Measurements from ENCODE around the gene KLK13. TPM values are rescaled to one million over a fixed set of nuclear protein-coding genes. Genes with fewer than 3 reads are reported as not detected.

Gene KLK13
- total RNA-seq, 1 donor from 2014 or later: not detected

DNA sequence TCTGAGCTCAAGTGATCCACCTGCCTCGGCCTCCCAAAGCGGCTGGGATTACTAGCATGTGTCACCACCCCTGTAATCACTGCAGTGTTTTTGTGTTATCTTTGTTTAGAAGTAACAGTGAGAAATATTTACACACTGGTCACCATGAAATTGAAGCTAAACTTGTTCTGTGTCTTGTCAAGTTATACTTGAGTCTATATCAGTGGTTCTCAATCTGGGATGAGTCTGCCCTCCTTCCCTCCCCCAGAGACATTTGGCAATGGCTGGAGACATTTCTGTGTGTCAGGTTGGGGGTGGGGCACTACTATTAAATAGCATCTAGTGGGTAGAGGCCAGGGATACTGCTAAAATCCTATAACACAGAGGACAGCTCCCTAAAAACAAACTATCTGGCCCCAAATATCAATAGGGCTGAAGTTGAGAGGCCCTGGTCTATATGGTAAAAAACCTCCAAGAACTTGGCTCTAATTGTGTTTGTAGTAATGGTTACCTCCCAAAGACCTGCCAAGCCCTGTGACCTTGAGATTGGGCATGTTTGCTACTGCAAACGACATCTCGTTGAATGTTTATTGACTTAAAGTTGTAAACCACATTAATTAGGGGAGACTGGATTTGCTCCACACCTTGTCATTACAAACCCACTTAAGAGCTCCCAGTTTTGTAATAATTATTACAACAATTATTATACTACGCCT lies 36.4 kb upstream of the KLK13 start:
- no peak overlapping the region for H3K27ac Mint-ChIP-seq (ENCODE audit: unreplicated experiment)

GRCh38 chr19:51100601-51101000 lies 35.7 kb upstream of the KLK13 start:
- TF ChIP-seq CTCF (IDR thresholded peaks at IDR 0.05; ENCODE audit: partially characterized antibody, unreplicated experiment): no peak
- H3K4me3 Mint-ChIP-seq (ENCODE audit: unreplicated experiment): no peak overlapping the region
- peaks cover 6% of the 10 kb centered on the region for H3K27me3 Mint-ChIP-seq (ENCODE audit: unreplicated experiment)
- H3K9me3 Mint-ChIP-seq (ENCODE audit: unreplicated experiment): peaks cover 4% of the 10 kb centered on the region
- DNase-seq: no peak
- H3K36me3 Mint-ChIP-seq (ENCODE audit: unreplicated experiment): no peaks in the 10 kb centered on the region
- H3K4me1 Mint-ChIP-seq (ENCODE audit: low read depth, unreplicated experiment): peaks cover 2% of the 10 kb centered on the region
- H3K27ac Mint-ChIP-seq (ENCODE audit: unreplicated experiment): no peak overlapping the region

More for the DNA sequence above, 36.4 kb upstream of the KLK13 start:
- Mint-ChIP-seq H3K27me3 (ENCODE audit: unreplicated experiment) (peaks cover 8% of the 10 kb centered on the region), H3K9me3 (ENCODE audit: unreplicated experiment) (peaks cover 6% of the 10 kb centered on the region), H3K36me3 (ENCODE audit: unreplicated experiment) (no peaks in the 10 kb centered on the region), H3K4me1 (ENCODE audit: low read depth, unreplicated experiment) (peaks cover 2% of the 10 kb centered on the region), H3K4me3 (ENCODE audit: unreplicated experiment) (no peak overlapping the region)
- DNase-seq: no peak
- no peak for TF ChIP-seq CTCF (IDR thresholded peaks at IDR 0.05; ENCODE audit: partially characterized antibody, unreplicated experiment)

- no peak overlapping the region for H3K27ac Mint-ChIP-seq (ENCODE audit: unreplicated experiment)
- no peaks in the 10 kb centered on the region for H3K36me3 Mint-ChIP-seq (ENCODE audit: unreplicated experiment)
- peaks cover 4% of the 10 kb centered on the region for H3K9me3 Mint-ChIP-seq (ENCODE audit: unreplicated experiment)
- no peak for DNase-seq
- H3K4me1 Mint-ChIP-seq (ENCODE audit: low read depth, unreplicated experiment): peaks cover 2% of the 10 kb centered on the region
- H3K4me3 Mint-ChIP-seq (ENCODE audit: unreplicated experiment): peak overlapping the region; percentile 30
- peak; percentile 1 for TF ChIP-seq CTCF (IDR thresholded peaks at IDR 0.05; ENCODE audit: partially characterized antibody, unreplicated experiment)
- H3K27me3 Mint-ChIP-seq (ENCODE audit: unreplicated experiment): peaks cover 6% of the 10 kb centered on the region
These were observed 34.1 kb upstream of the KLK13 start for GRCh38 chr19:51099047-51099382.

DNA sequence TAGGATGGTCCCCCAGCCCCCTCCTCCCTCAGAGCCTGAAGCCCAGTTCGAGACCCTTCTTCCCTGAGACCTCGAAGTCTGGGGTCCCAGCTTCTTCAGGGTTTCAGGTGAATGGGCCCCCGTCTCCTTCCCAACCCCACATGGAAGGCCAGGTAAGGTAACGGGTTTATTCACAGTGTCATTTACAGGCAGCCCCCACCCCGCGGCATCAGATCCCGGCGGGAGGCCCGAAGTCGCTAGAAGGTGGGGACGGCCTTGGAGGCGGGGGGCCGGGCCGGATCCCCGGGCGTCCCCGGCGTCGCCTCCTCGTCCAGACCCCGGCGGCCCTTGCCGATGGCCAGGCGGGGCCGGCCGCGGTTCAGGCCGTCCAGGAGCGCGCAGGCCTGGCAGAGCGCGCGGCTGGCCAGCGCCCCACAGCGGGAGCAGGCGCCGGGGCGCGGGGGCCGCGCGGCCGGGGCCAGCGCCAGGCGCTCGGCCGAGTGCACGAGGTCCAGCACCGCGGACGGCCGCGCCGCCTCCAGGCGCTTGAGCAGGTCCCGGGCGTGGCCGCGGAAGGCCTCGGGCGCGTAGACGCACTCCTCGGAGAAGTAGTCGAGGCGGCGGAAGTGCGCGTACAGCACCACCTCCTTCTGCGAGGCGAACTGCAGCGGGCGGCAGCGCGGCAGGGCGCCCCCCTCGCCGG lies 33.6 kb upstream of the KLK13 start:
- peak; percentile 69 for DNase-seq
- H3K4me3 Mint-ChIP-seq (ENCODE audit: unreplicated experiment): no peak overlapping the region
- H3K36me3 Mint-ChIP-seq (ENCODE audit: unreplicated experiment): no peaks in the 10 kb centered on the region

More for the DNA sequence above, 33.6 kb upstream of the KLK13 start:
- peak; percentile 5 for TF ChIP-seq CTCF (IDR thresholded peaks at IDR 0.05; ENCODE audit: partially characterized antibody, unreplicated experiment)
- H3K9me3 Mint-ChIP-seq (ENCODE audit: unreplicated experiment): peaks cover 4% of the 10 kb centered on the region
- H3K4me1 Mint-ChIP-seq (ENCODE audit: low read depth, unreplicated experiment): peaks cover 2% of the 10 kb centered on the region
- H3K27ac Mint-ChIP-seq (ENCODE audit: unreplicated experiment): no peak overlapping the region
- H3K27me3 Mint-ChIP-seq (ENCODE audit: unreplicated experiment): peaks cover 6% of the 10 kb centered on the region
